Psoas muscle (tissue), 8 donors: Measurements from ENCODE around the gene FUNDC2. TPM values are rescaled to one million over a fixed set of nuclear protein-coding genes. Genes with fewer than 3 reads are reported as not detected.

Source experiments
- ATAC-seq, 4 donors: fragments of 200-7000 bp; cut with Tn5 transposase; one replicate each; pipeline ENCODE4 v1.9.1; 2020; ENCODE audit warnings: moderate library complexity in 3 of 4, mild to moderate bottlenecking in 2 of 4
- DNase-seq, 2 donors: peaks; one replicate each; pipeline ENCODE4 v3.0.0-alpha.2; 2020
- H3K27ac ChIP-seq: fragments of 200-600 bp; one replicate; pipeline ENCODE4 v1.8.0; 2022
- H3K27me3 ChIP-seq, 3 donors: fragments of 200-600 bp in 1 of 3; one replicate each; pipeline versions ENCODE4 v1.6.1 to v1.8.0; 2013 to 2022; ENCODE audit warnings: low read length in 2 of 3, mild to moderate bottlenecking in 2 of 3, moderate library complexity in 1 of 3; ENCODE audit not compliant: insufficient read depth in 3 of 3
- H3K36me3 ChIP-seq, 2 donors: fragments of 200-600 bp in 1 of 2; one replicate each; pipeline versions ENCODE4 v1.6.1 to v1.8.0; 2013 to 2022; ENCODE audit warnings: low read depth in 1 of 2, mild to moderate bottlenecking in 1 of 2, moderate library complexity in 1 of 2; ENCODE audit not compliant: insufficient read depth in 1 of 2
- H3K4me1 ChIP-seq: fragments of 200-600 bp; one replicate; pipeline ENCODE4 v1.8.0; 2022
- H3K4me3 ChIP-seq: fragments of 200-600 bp; one replicate; pipeline ENCODE4 v1.8.0; 2022; ENCODE audit warnings: mild to moderate bottlenecking
- H3K9me3 ChIP-seq: fragments of 200-600 bp; one replicate; pipeline ENCODE4 v1.8.0; 2022
- WGBS, 3 donors: extraction: QIAGEN DNeasy Blood & Tissue Kit; methylation state at CpG; one replicate each; pipeline versions ENCODE4 v1.1.6 to v1.1.7; 2013; 5-methylcytosine and 5-hydroxymethylcytosine counted together
- intact Hi-C, 2 donors: fragments of 100-400 bp; cut with DNase I; formaldehyde crosslinking; loops; one replicate each; pipeline versions ENCODE4 v1.11.0 to v1.14.2; 2022
- polyA plus RNA-seq, 3 donors: library from polyadenylated mRNA; stranded (reverse); fragments of 200-250 nt; gene quantifications; one replicate each; pipeline ENCODE4 v1.2.3, GENCODE V29; 2013
- total RNA-seq, 4 donors: library from RNA; stranded (reverse); fragmentation: NEBNext Ultra II Directional in 2 of 4; extraction: Animal tissue kit (Norgen Biotek cat#: 25700) in 2 of 4; gene quantifications; one replicate each; pipeline versions ENCODE4 v1.2.1 to v1.2.4, GENCODE V29; 2021 to 2023
- TF ChIP-seq, protein P1 (sequence below): fragments of 200-600 bp; IDR thresholded peaks from one replicate; pipeline ENCODE4 v1.8.0; 2022; ENCODE audit warnings: antibody characterized with exemption
- donor health status: healthy with polysubstance abuse.
- donor health status: DM: no; HTN: no; CAD: no; lungs with moderate emphysema.
- donor health status: Bipolar disorder and iron deficiency.
- donor health status: healthy.
- donor health status: DM: yes; HTN: yes; CAD: no.
- donor health status: DM: no; HTN: no; CAD: no.
- donor health status: DM: no; HTN: no; CAD: no.
- donor health status: DM: yes; HTN: yes; CAD: no.

FUNDC2 gene
- total and polyA plus RNA-seq, 7 donors: 258 to 441 (median 318) TPM

DNA sequence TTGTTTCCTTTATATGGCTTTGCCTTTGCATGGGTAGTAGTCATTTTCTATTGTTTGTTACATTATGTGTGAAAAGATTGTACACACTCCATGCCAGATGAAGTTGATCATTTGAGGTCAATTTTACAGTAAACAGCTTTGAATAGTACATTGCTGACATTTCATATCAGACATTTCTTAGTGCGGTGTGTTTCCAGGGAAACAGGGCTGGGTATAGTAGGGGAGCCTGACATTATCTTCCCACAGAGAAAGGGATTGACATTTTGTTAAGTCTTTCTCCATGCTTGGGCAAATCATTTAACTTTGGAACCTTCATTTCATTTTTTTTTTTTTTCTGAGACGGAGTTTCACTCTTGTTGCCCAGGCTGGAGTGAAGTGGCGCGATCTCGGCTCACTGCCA lies 5.0 kb downstream of the FUNDC2 start:
- TF ChIP-seq, protein P1, sequence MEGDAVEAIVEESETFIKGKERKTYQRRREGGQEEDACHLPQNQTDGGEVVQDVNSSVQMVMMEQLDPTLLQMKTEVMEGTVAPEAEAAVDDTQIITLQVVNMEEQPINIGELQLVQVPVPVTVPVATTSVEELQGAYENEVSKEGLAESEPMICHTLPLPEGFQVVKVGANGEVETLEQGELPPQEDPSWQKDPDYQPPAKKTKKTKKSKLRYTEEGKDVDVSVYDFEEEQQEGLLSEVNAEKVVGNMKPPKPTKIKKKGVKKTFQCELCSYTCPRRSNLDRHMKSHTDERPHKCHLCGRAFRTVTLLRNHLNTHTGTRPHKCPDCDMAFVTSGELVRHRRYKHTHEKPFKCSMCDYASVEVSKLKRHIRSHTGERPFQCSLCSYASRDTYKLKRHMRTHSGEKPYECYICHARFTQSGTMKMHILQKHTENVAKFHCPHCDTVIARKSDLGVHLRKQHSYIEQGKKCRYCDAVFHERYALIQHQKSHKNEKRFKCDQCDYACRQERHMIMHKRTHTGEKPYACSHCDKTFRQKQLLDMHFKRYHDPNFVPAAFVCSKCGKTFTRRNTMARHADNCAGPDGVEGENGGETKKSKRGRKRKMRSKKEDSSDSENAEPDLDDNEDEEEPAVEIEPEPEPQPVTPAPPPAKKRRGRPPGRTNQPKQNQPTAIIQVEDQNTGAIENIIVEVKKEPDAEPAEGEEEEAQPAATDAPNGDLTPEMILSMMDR: no peak
- Histone ChIP-seq H3K27me3 (no peaks in the 10 kb centered on the region), H3K4me3 (no peak overlapping the region), H3K36me3 (peaks cover 0 to 14% of the 10 kb centered on the region in 2 donors), H3K4me1 (no peaks in the 10 kb centered on the region), H3K9me3 (peaks cover 6% of the 10 kb centered on the region), H3K27ac (no peak overlapping the region)
- intact Hi-C loops: no loop called here
- no peak for DNase-seq
- WGBS, 3 donors: 75 to 88% (median 82%) methylated on average over 4 to 5 of the region's 5 CpGs
- ATAC-seq: no peak

DNA sequence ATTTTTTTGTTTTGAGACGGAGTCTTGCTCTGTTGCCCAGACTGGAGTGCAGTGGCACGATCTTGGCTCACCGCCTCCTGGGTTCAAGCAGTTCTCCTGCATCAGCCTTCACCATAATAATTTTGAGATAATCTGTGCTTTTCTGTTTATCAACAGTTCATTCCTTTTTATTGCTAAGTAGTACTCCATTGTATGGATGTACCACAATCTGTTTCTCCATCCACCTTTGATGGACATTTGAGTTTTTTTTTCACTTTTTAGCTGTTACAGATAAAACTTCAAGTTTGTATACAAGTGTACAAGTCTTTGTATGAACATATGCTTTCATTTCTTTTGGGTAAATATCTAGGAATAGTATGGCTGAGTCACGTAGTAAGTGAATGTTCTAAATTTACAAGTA lies 9.0 kb downstream of the FUNDC2 start:
- WGBS, 3 donors: 86 to 97% (median 89%) methylated on average over 4 of the region's 4 CpGs
- peaks cover 0 to 14% of the 10 kb centered on the region in 2 donors for H3K36me3 ChIP-seq
- peaks cover 6% of the 10 kb centered on the region for H3K9me3 ChIP-seq
- TF ChIP-seq, protein P1: no peak
- H3K4me1 ChIP-seq: no peaks in the 10 kb centered on the region
- intact Hi-C loops: no loop called here
- no peak overlapping the region for H3K4me3 ChIP-seq
- ATAC-seq (no peak), DNase-seq (no peak)
- no peaks in the 10 kb centered on the region for H3K27me3 ChIP-seq
- H3K27ac ChIP-seq: no peak overlapping the region

DNA sequence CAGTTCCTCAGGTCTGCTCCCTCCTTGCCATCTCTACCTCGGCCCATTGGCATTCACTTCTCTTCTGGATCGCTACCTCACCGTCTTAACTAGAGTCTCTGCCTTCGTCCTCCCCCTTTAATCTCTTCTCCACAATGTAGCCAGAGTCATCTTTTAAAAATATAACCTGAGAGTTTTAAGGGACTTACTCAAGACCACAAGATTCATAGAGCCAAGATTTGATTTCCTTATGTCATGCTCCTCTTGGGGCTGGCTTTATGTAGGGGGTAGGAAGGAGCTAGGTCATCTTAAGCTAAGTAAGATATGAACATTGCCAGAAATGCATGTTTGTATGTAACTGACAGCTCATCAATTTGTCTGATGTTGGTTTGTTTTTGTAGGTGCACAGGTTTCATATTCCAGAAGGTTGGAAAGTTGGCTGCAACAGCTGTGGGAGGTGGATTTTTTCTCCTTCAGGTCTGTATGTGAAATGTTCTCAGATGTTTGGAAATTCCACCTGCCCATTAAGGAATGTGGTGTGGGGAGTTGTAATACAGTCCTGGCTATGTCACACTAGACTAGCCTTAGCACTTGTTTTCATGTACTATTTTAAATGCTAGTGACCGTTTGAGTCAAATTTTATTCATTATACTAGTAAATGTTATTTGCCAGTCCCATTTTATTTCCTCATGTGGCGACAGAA lies 19.6 kb downstream of the FUNDC2 start:
- peak; percentile 70 to 84 (median 80) for ATAC-seq
- H3K27me3 ChIP-seq: no peaks in the 10 kb centered on the region
- TF ChIP-seq, protein P1: no peak
- H3K27ac ChIP-seq: peak overlapping the region; percentile 81
- intact Hi-C loops: no loop called here
- DNase-seq: no peak
- H3K36me3 ChIP-seq: no peaks in the 10 kb centered on the region
- 42 to 72% (median 47%) methylated on average over 6 of the region's 6 CpGs for WGBS, 3 donors
- H3K4me3 ChIP-seq: no peak overlapping the region
- H3K9me3 ChIP-seq: no peaks in the 10 kb centered on the region
- H3K4me1 ChIP-seq: peaks cover 22% of the 10 kb centered on the region

DNA sequence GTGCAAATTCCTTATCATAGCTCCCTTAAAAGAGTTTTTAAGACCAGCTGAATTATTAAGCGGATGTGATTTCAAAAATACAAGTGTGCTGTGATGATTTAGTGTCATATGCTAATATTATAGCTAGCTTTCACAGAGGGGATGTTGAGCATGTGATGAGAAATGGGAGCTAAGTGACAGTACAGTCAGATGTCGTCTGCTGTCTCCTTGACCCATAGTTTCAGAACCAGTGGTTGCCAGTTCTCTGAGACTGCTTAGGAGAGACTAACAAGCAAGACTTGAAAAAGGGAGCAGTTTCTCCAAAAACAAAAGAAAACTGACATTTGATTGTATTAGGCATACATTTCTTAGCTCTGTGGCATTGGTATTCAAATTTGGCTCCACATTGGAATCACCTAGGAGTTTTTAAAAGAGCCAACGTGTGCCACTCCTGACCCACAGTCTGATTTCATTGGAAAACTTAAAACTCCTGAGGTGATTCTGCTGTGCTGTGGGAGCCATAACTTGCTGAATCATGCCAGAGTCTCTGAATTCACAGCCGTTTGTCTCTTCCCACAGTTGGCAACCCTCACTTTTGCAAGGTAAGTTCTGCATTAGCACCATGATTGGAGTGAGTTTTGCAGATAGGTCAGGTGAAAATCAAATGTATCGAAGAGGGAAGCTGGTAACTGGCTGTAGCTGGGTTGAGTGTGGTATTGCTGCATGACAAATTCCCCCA lies 20.3 kb downstream of the FUNDC2 start:
- Histone ChIP-seq H3K9me3 (no peaks in the 10 kb centered on the region), H3K27ac (peak overlapping the region; percentile 81), H3K27me3 (no peaks in the 10 kb centered on the region), H3K4me3 (peak overlapping the region; percentile 31), H3K36me3 (peaks cover 0 to 6% of the 10 kb centered on the region in 2 donors), H3K4me1 (peaks cover 22% of the 10 kb centered on the region)
- intact Hi-C loops: no loop called here
- 46 to 63% (median 47%) methylated on average over 5 of the region's 5 CpGs for WGBS, 3 donors
- DNase-seq (no peak), ATAC-seq (peak; percentile 68 to 82 (median 70))
- TF ChIP-seq, protein P1: no peak
